ES-I3 (cell line): Measurements from ENCODE around the gene HYAL4.

ENCODE experiments used
- H3K36me3 ChIP-seq: 2 replicates; pipeline ENCODE4 v1.6.1; 2013; ENCODE audit warnings: mild to moderate bottlenecking, low read length, control low read depth, moderate library complexity; ENCODE audit not compliant: insufficient read depth
- H3K4me1 ChIP-seq: 2 replicates; pipeline ENCODE4 v1.6.1; 2013; ENCODE audit warnings: mild to moderate bottlenecking, control low read depth, low read length; ENCODE audit not compliant: insufficient read depth
- H3K9ac ChIP-seq: 2 replicates; pipeline ENCODE4 v1.6.1; 2013; ENCODE audit warnings: low read depth, mild to moderate bottlenecking, low read length, moderate library complexity
- H3K9me3 ChIP-seq: 2 replicates; pipeline ENCODE4 v1.6.1; 2013; ENCODE audit warnings: mild to moderate bottlenecking, low read length, moderate library complexity; ENCODE audit not compliant: control insufficient read depth, insufficient read depth

Gene HYAL4

GRCh38 chr7:123901101-123901500 is 56.1 kb downstream of the HYAL4 start:
- no peak overlapping the region for H3K9ac ChIP-seq
- no peaks in the 10 kb centered on the region for H3K36me3 ChIP-seq
- H3K9me3 ChIP-seq, result peaks cover 14% of the 10 kb centered on the region
- no peaks in the 10 kb centered on the region for H3K4me1 ChIP-seq

- H3K9ac ChIP-seq, result no peak overlapping the region
- peaks cover 14% of the 10 kb centered on the region for H3K9me3 ChIP-seq
- no peaks in the 10 kb centered on the region for H3K36me3 ChIP-seq
- H3K4me1 ChIP-seq, result no peaks in the 10 kb centered on the region
Measured at GRCh38 chr7:123905714-123906113, 60.7 kb downstream of the HYAL4 start.

GRCh38 chr7:123916240-123916724 is 71.3 kb downstream of the HYAL4 start:
- H3K4me1 ChIP-seq, result peaks cover 8% of the 10 kb centered on the region; the same call in 1 of the 2 replicates
- H3K36me3 ChIP-seq, result no peaks in the 10 kb centered on the region
- H3K9me3 ChIP-seq, result no peaks in the 10 kb centered on the region
- no peak overlapping the region for H3K9ac ChIP-seq

GRCh38 chr7:123917878-123918277 is 72.9 kb downstream of the HYAL4 start:
- Histone ChIP-seq H3K4me1 (peaks cover 8% of the 10 kb centered on the region; the same call in 1 of the 2 replicates), H3K9ac (no peak overlapping the region), H3K9me3 (0 out of 2 replicates have a peak, but pooled peaks cover 5% of the 10 kb centered on the region), H3K36me3 (no peaks in the 10 kb centered on the region)

GRCh38 chr7:123918309-123918708 is 73.3 kb downstream of the HYAL4 start:
- Histone ChIP-seq H3K36me3 (no peaks in the 10 kb centered on the region), H3K9me3 (0 out of 2 replicates have a peak, but pooled peaks cover 5% of the 10 kb centered on the region), H3K9ac (no peak overlapping the region), H3K4me1 (peaks cover 8% of the 10 kb centered on the region; the same call in 1 of the 2 replicates)

GRCh38 chr7:123923599-123923998 is 78.6 kb downstream of the HYAL4 start:
- no peak overlapping the region for H3K9ac ChIP-seq
- 0 out of 2 replicates have a peak, but pooled peaks cover under 1% of the 10 kb centered on the region for H3K4me1 ChIP-seq
- no peaks in the 10 kb centered on the region for H3K36me3 ChIP-seq
- H3K9me3 ChIP-seq, result peaks cover 5% of the 10 kb centered on the region; the same call in 1 of the 2 replicates

GRCh38 chr7:123924941-123925340 is 80.0 kb downstream of the HYAL4 start, which contains the start of gene SPAM1:
TSS of gene SPAM1 (plus strand) at chr7:123925241. CDS start at chr7:123953571, 28,330 bp downstream.
- no peak within 1 kb of the TSS for H3K9ac ChIP-seq
- no peaks in the 10 kb centered on the region for H3K36me3 ChIP-seq
- peaks cover 10% of the 10 kb centered on the region; the same call in 1 of the 2 replicates for H3K4me1 ChIP-seq
- H3K9me3 ChIP-seq, result peaks cover 5% of the 10 kb centered on the region; the same call in 1 of the 2 replicates
